Astrocyte of the spinal cord (primary cell): Measurements from ENCODE around the gene SSH2.

Experiments
- DNase-seq: peaks from one replicate; pipeline ENCODE4 v3.0.0; 2011; ENCODE audit warnings: low read depth, low spot score
- H3K4me3 ChIP-seq: 2 replicates; pipeline ENCODE4 v1.5.1; 2011; ENCODE audit warnings: low read depth, mild to moderate bottlenecking, low read length, moderate library complexity
- CTCF ChIP-seq: IDR thresholded peaks from 2 replicates; pipeline ENCODE4 v1.5.1; 2012; ENCODE audit warnings: low read depth, mild to moderate bottlenecking, low read length, inconsistent platforms
- in situ Hi-C: cut with HindIII; loops from 2 replicates; pipeline ENCODE4 v1.10.0; 2017; ENCODE audit warnings: low sequenced_read_pairs

The SSH2 gene

GRCh38 chr17:29929533-29930408 lies at the start of gene SSH2:
SSH2 (minus strand) TSS chr17:29930228; CDS start chr17:29930000, 228 bp downstream.
- peak within 1 kb of the TSS; percentile 88 for H3K4me3 ChIP-seq
- in situ Hi-C loops: no loop called here
- no peak for TF ChIP-seq CTCF
- DNase-seq: peak; percentile 86

- H3K4me3 ChIP-seq: no peak overlapping the region
- peak; percentile 3 for DNase-seq
- in situ Hi-C loops: no loop called here
- TF ChIP-seq CTCF: no peak
Measured at GRCh38 chr17:29977836-29978235, 47.8 kb upstream of the SSH2 start.

- in situ Hi-C loops: no loop called here
- DNase-seq: no peak
- TF ChIP-seq CTCF: no peak
- no peak overlapping the region for H3K4me3 ChIP-seq
Measured at GRCh38 chr17:29973005-29973404, 43.0 kb upstream of the SSH2 start.

GRCh38 chr17:29972277-29972676 lies 42.2 kb upstream of the SSH2 start:
- in situ Hi-C loops: no loop called here
- H3K4me3 ChIP-seq: no peak overlapping the region

GRCh38 chr17:29968271-29968670 lies 38.2 kb upstream of the SSH2 start:
- no peak for DNase-seq
- in situ Hi-C loops: no loop called here
- no peak overlapping the region for H3K4me3 ChIP-seq
- TF ChIP-seq CTCF: no peak

More at GRCh38 chr17:29972277-29972676, 42.2 kb upstream of the SSH2 start:
- no peak for DNase-seq
- TF ChIP-seq CTCF: no peak

- no peak for TF ChIP-seq CTCF
- no peak for DNase-seq
- no peak overlapping the region for H3K4me3 ChIP-seq
- in situ Hi-C loops: no loop called here
Measured at GRCh38 chr17:29962656-29963055, 32.6 kb upstream of the SSH2 start.
